ENCODE results near the gene MYMX. TPM values are rescaled to one million over a fixed set of nuclear protein-coding genes. Genes with fewer than 3 reads are reported as not detected.
"Not testable (repeated sequence)": the region's sequence is repeated elsewhere in the genome, so short reads cannot be mapped to it uniquely, and the experiment has no call there.

MYMX gene
- total and polyA plus RNA-seq, 4 donors = 0.21 TPM; not detected in 3

DNA sequence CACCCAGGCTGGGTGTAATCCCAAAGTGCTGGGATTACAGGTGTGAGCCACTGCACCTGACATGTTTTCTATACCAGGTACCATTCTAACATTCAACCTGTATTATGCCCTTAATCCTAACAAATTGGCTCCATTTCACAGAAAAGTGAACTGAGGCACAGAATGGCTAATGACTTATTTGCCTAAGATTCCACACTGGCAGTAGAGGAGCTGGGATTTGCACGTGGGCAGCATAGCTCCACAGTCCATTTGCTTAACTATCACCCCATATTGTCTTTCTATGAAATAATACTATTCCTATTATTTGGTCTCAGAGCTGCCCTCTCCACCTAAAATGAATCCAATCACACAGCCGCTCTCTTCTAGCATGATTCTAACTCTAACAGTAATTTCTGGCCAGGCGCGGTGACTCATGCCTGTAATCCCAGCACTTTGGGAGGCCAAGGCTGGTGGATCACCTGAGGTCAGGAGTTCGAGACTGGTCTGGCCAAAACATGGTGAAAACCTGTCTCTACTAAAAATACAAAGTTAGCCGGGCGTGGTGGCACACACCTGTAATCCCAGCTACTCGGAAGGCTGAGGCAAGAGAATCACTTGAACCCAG is 23.3 kb upstream of the MYMX start:
- DNase-seq (no peak), ATAC-seq (ENCODE audit: insufficient read depth, low FRiP score) (no peak)
- H3K27ac ChIP-seq (ENCODE audit: low read depth in 1 of 2, low read length in 1 of 2) = no peak overlapping the region
- TF ChIP-seq, protein P1, sequence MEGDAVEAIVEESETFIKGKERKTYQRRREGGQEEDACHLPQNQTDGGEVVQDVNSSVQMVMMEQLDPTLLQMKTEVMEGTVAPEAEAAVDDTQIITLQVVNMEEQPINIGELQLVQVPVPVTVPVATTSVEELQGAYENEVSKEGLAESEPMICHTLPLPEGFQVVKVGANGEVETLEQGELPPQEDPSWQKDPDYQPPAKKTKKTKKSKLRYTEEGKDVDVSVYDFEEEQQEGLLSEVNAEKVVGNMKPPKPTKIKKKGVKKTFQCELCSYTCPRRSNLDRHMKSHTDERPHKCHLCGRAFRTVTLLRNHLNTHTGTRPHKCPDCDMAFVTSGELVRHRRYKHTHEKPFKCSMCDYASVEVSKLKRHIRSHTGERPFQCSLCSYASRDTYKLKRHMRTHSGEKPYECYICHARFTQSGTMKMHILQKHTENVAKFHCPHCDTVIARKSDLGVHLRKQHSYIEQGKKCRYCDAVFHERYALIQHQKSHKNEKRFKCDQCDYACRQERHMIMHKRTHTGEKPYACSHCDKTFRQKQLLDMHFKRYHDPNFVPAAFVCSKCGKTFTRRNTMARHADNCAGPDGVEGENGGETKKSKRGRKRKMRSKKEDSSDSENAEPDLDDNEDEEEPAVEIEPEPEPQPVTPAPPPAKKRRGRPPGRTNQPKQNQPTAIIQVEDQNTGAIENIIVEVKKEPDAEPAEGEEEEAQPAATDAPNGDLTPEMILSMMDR (IDR thresholded peaks at IDR 0.05; ENCODE audit: control extremely low read depth, extremely low read depth) = no peak
- no peak overlapping the region for H3K4me3 ChIP-seq
- no peak overlapping the region for H3K9ac ChIP-seq (ENCODE audit: insufficient read depth in 1 of 2, low read length in 2 of 2)
- H3K36me3 ChIP-seq (ENCODE audit: control insufficient read depth in 4 of 4, insufficient read depth in 4 of 4, low read length in 4 of 4) = no peaks in the 10 kb centered on the region
- no peaks in the 10 kb centered on the region for H3K27me3 ChIP-seq (ENCODE audit: control insufficient read depth in 3 of 3, insufficient read depth in 3 of 3, low read length in 2 of 3)
- H3K4me1 ChIP-seq (ENCODE audit: control insufficient read depth in 5 of 5, insufficient read depth in 5 of 5, low read length in 5 of 5) = peaks cover 0 to 6% (median 0%) of the 10 kb centered on the region in 5 donors
- H3K9me3 ChIP-seq (ENCODE audit: control insufficient read depth in 4 of 4, insufficient read depth in 3 of 4, low read length in 3 of 4) = no peaks in the 10 kb centered on the region
- WGBS, 2 donors = 95 to 97% methylated on average over 8 of the region's 8 CpGs

DNA sequence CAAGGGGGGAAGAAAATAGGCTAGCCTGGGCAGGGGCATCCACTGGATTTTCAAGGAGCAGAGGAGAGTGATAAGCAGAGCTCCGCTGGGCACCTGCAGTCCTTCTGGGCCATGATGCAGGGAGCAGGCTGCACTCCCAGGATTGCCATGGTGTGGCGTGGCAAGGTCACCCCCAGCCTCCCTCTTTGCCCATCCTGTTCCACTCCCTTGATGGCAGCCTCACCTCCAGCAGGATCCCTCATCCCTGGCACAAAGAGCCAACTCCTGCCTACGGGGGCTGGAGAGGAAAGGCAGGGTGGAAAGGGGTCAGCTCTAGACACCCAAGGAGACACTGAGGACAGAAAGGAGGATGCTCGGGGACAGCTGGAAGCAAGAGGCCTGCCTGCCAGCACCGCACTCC is 22.4 kb upstream of the MYMX start:
- ATAC-seq (ENCODE audit: insufficient read depth, low FRiP score) (no peak), DNase-seq (no peak)
- TF ChIP-seq, protein P1 (IDR thresholded peaks at IDR 0.05; ENCODE audit: control extremely low read depth, extremely low read depth) = no peak
- Histone ChIP-seq H3K36me3 (ENCODE audit: control insufficient read depth in 4 of 4, insufficient read depth in 4 of 4, low read length in 4 of 4) (no peaks in the 10 kb centered on the region), H3K4me3 (no peak overlapping the region), H3K27me3 (ENCODE audit: control insufficient read depth in 3 of 3, insufficient read depth in 3 of 3, low read length in 2 of 3) (no peaks in the 10 kb centered on the region), H3K9me3 (ENCODE audit: control insufficient read depth in 4 of 4, insufficient read depth in 3 of 4, low read length in 3 of 4) (no peaks in the 10 kb centered on the region), H3K4me1 (ENCODE audit: control insufficient read depth in 5 of 5, insufficient read depth in 5 of 5, low read length in 5 of 5) (peaks cover 0 to 6% (median 0%) of the 10 kb centered on the region in 5 donors), H3K27ac (ENCODE audit: low read depth in 1 of 2, low read length in 1 of 2) (no peak overlapping the region), H3K9ac (ENCODE audit: insufficient read depth in 1 of 2, low read length in 2 of 2) (no peak overlapping the region)
- WGBS, 2 donors = 90 to 91% methylated on average over 5 of the region's 5 CpGs

DNA sequence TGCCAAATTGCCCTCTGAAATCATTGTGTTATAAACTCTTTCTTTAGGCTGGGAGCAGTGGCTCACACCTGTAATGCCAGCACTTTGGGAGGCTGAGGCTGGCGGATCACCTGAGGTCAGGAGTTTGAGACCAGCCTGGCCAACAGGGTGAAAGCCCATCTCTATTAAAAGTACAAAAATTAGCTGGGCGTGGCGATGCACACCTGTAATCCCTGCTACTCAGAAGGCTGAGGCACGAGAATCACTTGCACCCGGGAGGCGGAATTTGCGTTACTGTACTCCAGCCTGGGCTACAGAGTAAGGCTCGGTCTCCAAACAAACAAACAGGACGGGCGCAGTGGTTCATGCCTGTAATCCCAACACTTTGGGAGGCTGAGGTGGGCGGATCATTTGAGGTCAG is 20.4 kb upstream of the MYMX start:
- H3K36me3 ChIP-seq (ENCODE audit: control insufficient read depth in 4 of 4, insufficient read depth in 4 of 4, low read length in 4 of 4); H3K27me3 ChIP-seq (ENCODE audit: control insufficient read depth in 3 of 3, insufficient read depth in 3 of 3, low read length in 2 of 3); ATAC-seq (ENCODE audit: insufficient read depth, low FRiP score); H3K27ac ChIP-seq (ENCODE audit: low read depth in 1 of 2, low read length in 1 of 2); DNase-seq; H3K4me3 ChIP-seq; H3K4me1 ChIP-seq (ENCODE audit: control insufficient read depth in 5 of 5, insufficient read depth in 5 of 5, low read length in 5 of 5); H3K9ac ChIP-seq (ENCODE audit: insufficient read depth in 1 of 2, low read length in 2 of 2); H3K9me3 ChIP-seq (ENCODE audit: control insufficient read depth in 4 of 4, insufficient read depth in 3 of 4, low read length in 3 of 4): not testable (repeated sequence)
- WGBS, 2 donors = 94 to 95% methylated on average over 11 of the region's 11 CpGs

DNA sequence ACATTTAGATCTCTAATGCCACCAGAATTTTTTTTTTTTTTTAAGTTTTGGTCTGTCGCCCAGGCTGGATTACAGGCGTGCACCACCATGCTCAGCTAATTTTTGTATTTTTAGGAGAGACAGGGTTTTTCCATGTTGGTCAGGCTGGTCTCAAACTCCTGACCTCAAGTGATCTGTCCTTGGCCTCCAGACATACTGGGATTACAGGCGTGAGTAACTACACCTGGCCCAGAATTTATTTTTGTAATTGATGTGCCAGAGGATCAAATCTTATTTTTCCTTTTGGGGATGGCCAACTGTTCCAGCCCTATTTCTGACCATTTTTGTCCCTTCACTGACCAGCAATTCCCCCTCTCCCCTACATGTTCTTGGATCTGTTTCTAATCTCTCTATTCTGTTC is 18.0 kb upstream of the MYMX start:
- ATAC-seq (ENCODE audit: insufficient read depth, low FRiP score) = no peak
- Histone ChIP-seq H3K4me3 (no peak overlapping the region), H3K9ac (ENCODE audit: insufficient read depth in 1 of 2, low read length in 2 of 2) (no peak overlapping the region), H3K27ac (ENCODE audit: low read depth in 1 of 2, low read length in 1 of 2) (no peak overlapping the region), H3K9me3 (ENCODE audit: control insufficient read depth in 4 of 4, insufficient read depth in 3 of 4, low read length in 3 of 4) (no peaks in the 10 kb centered on the region), H3K4me1 (ENCODE audit: control insufficient read depth in 5 of 5, insufficient read depth in 5 of 5, low read length in 5 of 5) (peaks cover 0 to 3% (median 0%) of the 10 kb centered on the region in 5 donors), H3K36me3 (ENCODE audit: control insufficient read depth in 4 of 4, insufficient read depth in 4 of 4, low read length in 4 of 4) (no peaks in the 10 kb centered on the region), H3K27me3 (ENCODE audit: control insufficient read depth in 3 of 3, insufficient read depth in 3 of 3, low read length in 2 of 3) (no peaks in the 10 kb centered on the region)
- no peak for DNase-seq
- 90 to 91% methylated on average over 3 of the region's 3 CpGs for WGBS, 2 donors
- TF ChIP-seq, protein P1 (IDR thresholded peaks at IDR 0.05; ENCODE audit: control extremely low read depth, extremely low read depth) = no peak
